OCI-LY1 (cell line): Measurements from ENCODE around the gene VEZF1.

Experiments
- CTCF ChIP-seq: fragments of 200-600 bp; sonication (generic), shearing (Covaris generic); IDR thresholded peaks from 2 replicates; pipeline ENCODE4 v1.5.1; 2017; ENCODE audit warnings: mild to moderate bottlenecking, antibody characterized with exemption, low read length, moderate library complexity, mixed read lengths
- EZH2 ChIP-seq: fragments of 200-600 bp; sonication (generic), shearing (Covaris generic); IDR thresholded peaks from 2 replicates; pipeline ENCODE4 v1.8.0; 2017; ENCODE audit warnings: borderline replicate concordance, mixed run types, mild to moderate bottlenecking, antibody characterized with exemption, low read length, moderate library complexity, mixed read lengths

- no peak for TF ChIP-seq CTCF
- TF ChIP-seq EZH2 = no peak
These were observed 2.4 kb downstream of the VEZF1 start for GRCh38 chr17:57985675-57985974.
